ENCODE measurements around the gene WNT1.

DNA sequence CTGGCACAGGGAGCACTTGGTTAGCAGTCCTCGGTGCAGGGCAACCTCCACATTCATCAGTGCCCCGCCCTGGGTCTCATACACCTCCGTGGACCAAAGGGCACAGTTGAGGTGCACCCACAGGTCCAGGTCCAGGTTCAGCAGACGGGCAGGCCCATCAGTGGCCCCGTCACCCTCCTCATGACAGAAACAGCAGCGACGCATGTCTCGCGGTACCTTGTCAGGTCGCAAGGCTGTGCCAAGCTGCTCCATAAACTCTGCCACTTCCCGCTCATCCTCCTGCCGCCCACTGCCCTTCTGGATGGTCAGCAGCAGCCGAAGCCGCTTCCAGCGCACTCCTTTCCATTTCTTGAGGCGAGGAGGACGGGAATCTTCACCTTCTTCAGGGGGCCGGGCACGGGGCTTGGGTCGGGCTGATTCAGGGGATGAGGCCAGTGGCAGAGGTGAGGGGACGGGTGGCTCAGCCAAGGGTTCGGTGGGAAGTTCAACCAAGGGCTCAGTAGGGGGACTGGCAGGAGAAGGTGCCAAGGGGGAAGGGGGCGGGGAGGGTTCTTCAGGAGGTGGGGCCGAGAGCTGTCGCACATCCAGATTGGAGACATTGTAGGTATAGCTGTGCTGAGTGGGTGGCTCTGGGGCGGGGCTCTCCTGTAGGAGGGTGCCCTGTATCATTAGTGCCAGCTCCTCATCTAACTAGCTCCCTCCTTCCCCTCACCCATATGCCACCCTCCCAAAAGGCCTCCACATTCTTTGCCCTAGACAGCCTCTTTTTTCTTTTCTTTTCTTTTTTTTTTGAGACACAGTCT lies 48.8 kb downstream of the WNT1 start:
- TF ChIP-seq, protein P1, sequence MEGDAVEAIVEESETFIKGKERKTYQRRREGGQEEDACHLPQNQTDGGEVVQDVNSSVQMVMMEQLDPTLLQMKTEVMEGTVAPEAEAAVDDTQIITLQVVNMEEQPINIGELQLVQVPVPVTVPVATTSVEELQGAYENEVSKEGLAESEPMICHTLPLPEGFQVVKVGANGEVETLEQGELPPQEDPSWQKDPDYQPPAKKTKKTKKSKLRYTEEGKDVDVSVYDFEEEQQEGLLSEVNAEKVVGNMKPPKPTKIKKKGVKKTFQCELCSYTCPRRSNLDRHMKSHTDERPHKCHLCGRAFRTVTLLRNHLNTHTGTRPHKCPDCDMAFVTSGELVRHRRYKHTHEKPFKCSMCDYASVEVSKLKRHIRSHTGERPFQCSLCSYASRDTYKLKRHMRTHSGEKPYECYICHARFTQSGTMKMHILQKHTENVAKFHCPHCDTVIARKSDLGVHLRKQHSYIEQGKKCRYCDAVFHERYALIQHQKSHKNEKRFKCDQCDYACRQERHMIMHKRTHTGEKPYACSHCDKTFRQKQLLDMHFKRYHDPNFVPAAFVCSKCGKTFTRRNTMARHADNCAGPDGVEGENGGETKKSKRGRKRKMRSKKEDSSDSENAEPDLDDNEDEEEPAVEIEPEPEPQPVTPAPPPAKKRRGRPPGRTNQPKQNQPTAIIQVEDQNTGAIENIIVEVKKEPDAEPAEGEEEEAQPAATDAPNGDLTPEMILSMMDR (conservative IDR thresholded peaks at IDR 0.05 in 1 of 2, IDR thresholded peaks at IDR 0.05 in 1 of 2; ENCODE audit: low read depth in 1 of 2, low read length in 2 of 2) = no peak
- no peak for TF ChIP-seq EZH2 (IDR thresholded peaks at IDR 0.05; ENCODE audit: low read length, missing control alignments)

Data from fibroblast of lung (primary cell).